GM23338 (cell line): Measurements from ENCODE around the gene NF1.

Experiments used
- CREB1 ChIP-seq: fragments of 250-450 bp; sonication (Bioruptor Pico); IDR thresholded peaks from 2 replicates; pipeline ENCODE4 v1.5.0; 2020; ENCODE audit warnings: low read depth, mild to moderate bottlenecking, moderate library complexity
- EZH2 ChIP-seq: fragments of 200-600 bp; sonication (generic); IDR thresholded peaks from one replicate; pipeline ENCODE4 v1.8.0; 2017; ENCODE audit warnings: antibody characterized with exemption, mild to moderate bottlenecking, low read depth; ENCODE audit not compliant: unreplicated experiment
- EZH2phosphoT487 ChIP-seq: fragments of 200-600 bp; sonication (generic); IDR thresholded peaks from one replicate; pipeline ENCODE4 v1.8.1; 2018; ENCODE audit warnings: antibody characterized with exemption; ENCODE audit not compliant: unreplicated experiment
- JUNB ChIP-seq: IDR thresholded peaks from one replicate; pipeline ENCODE4 v1.6.1; 2016; ENCODE audit warnings: antibody characterized with exemption; ENCODE audit not compliant: unreplicated experiment
- NANOG ChIP-seq: IDR thresholded peaks from 2 replicates; pipeline ENCODE4 v1.6.1; 2016; ENCODE audit warnings: antibody characterized with exemption, borderline replicate concordance
- POLR2AphosphoS5 ChIP-seq: IDR thresholded peaks from 2 replicates; pipeline ENCODE4 v1.6.1; 2016; ENCODE audit warnings: antibody characterized with exemption, low read depth
- REST ChIP-seq: IDR thresholded peaks from one replicate; pipeline ENCODE4 v1.6.1; 2018; ENCODE audit warnings: antibody characterized with exemption; ENCODE audit not compliant: unreplicated experiment
- STAT1 ChIP-seq: IDR thresholded peaks from one replicate; pipeline ENCODE4 v1.6.1; 2016; ENCODE audit warnings: antibody characterized with exemption; ENCODE audit not compliant: unreplicated experiment
- ZNF114 ChIP-seq: fragments of 250-450 bp; sonication (Bioruptor Pico); IDR thresholded peaks from 2 replicates; pipeline ENCODE4 v1.5.0; 2020; ENCODE audit warnings: mild to moderate bottlenecking, moderate library complexity
- ZNF331 ChIP-seq: fragments of 250-450 bp; sonication (Bioruptor Pico); IDR thresholded peaks from 2 replicates; pipeline ENCODE4 v1.5.0; 2020; ENCODE audit warnings: low read depth, mild to moderate bottlenecking, moderate library complexity
- TF ChIP-seq, protein P1 (sequence below), 2 experiments: fragments of 200-600 bp in 1 of 2; sonication (generic) in 1 of 2; conservative IDR thresholded peaks; 2 replicates each; pipeline versions ENCODE4 v1.5.1 to v1.6.1; 2016 to 2017; ENCODE audit warnings: antibody characterized with exemption in 2 of 2, low read depth in 2 of 2, mild to moderate bottlenecking in 2 of 2, moderate library complexity in 1 of 2
- TF ChIP-seq, protein P2 (sequence below): IDR thresholded peaks from 2 replicates; pipeline ENCODE4 v1.6.1; 2016; ENCODE audit warnings: antibody characterized with exemption

DNA sequence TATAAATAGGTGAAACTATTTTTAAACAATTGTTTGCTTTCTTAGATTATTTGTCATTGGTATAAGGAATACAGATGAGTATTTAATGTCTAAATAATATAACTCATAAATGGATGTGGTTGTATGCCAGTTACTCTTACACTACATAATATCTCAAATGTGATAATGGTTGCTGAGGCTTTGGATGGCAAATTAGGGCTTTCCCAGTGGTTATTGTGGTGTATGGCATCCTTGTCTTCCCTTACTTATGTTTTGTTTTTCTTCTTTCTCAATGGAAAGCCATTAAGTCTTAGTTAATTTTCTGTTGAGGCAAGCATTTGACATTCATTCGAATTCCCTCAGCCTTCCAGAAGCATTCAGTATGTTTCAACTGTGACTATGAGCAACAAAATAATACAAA is 191.8 kb downstream of the NF1 start:
- TF ChIP-seq EZH2: no peak
- TF ChIP-seq, protein P1, sequence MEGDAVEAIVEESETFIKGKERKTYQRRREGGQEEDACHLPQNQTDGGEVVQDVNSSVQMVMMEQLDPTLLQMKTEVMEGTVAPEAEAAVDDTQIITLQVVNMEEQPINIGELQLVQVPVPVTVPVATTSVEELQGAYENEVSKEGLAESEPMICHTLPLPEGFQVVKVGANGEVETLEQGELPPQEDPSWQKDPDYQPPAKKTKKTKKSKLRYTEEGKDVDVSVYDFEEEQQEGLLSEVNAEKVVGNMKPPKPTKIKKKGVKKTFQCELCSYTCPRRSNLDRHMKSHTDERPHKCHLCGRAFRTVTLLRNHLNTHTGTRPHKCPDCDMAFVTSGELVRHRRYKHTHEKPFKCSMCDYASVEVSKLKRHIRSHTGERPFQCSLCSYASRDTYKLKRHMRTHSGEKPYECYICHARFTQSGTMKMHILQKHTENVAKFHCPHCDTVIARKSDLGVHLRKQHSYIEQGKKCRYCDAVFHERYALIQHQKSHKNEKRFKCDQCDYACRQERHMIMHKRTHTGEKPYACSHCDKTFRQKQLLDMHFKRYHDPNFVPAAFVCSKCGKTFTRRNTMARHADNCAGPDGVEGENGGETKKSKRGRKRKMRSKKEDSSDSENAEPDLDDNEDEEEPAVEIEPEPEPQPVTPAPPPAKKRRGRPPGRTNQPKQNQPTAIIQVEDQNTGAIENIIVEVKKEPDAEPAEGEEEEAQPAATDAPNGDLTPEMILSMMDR (conservative IDR thresholded peaks at IDR 0.05; ENCODE audit: low read depth in 2 of 2): 0 out of 4 replicates have a peak, but pooled peaks of 1 of the 2 experiments have one; percentile 12
- no peak for TF ChIP-seq NANOG
- no peak for TF ChIP-seq EZH2phosphoT487
- no peak for TF ChIP-seq REST
- no peak for TF ChIP-seq JUNB
- no peak for TF ChIP-seq POLR2AphosphoS5
- TF ChIP-seq ZNF114: no peak
- TF ChIP-seq, protein P2, sequence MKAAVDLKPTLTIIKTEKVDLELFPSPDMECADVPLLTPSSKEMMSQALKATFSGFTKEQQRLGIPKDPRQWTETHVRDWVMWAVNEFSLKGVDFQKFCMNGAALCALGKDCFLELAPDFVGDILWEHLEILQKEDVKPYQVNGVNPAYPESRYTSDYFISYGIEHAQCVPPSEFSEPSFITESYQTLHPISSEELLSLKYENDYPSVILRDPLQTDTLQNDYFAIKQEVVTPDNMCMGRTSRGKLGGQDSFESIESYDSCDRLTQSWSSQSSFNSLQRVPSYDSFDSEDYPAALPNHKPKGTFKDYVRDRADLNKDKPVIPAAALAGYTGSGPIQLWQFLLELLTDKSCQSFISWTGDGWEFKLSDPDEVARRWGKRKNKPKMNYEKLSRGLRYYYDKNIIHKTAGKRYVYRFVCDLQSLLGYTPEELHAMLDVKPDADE: no peak
- no peak for TF ChIP-seq STAT1
- no peak for TF ChIP-seq CREB1
- no peak for TF ChIP-seq ZNF331 (CRISPR knock-in tag)
